CD4-positive, alpha-beta T cell (primary cell): ENCODE results near the gene PID1. TPM values are rescaled to one million over a fixed set of nuclear protein-coding genes. Genes with fewer than 3 reads are reported as not detected.

Source experiments
- ATAC-seq: fragments of 200-7000 bp; cut with Tn5 transposase; one replicate; pipeline ENCODE4 v1.10.0; 2022; ENCODE audit warnings: mild to moderate bottlenecking; ENCODE audit not compliant: poor library complexity
- CTCF ChIA-PET: fragments of 350-600 bp; sonication (Branson Sonifier 250); formaldehyde crosslinking; loops from one replicate; lab custom pipeline; 2021; ENCODE audit warnings: antibody characterized with exemption, inconsistent platforms; lab: Charles Lee
- POLR2A ChIA-PET: fragments of 350-600 bp; sonication (Branson Sonifier 250); formaldehyde crosslinking; loops from one replicate; lab custom pipeline; 2021; ENCODE audit warnings: antibody characterized with exemption, inconsistent platforms; lab: Charles Lee
- DNase-seq, 14 experiments: peaks; one replicate each; pipeline ENCODE4 v3.0.0-alpha.2; 2013 to 2020; ENCODE audit warnings: mixed read lengths in 2 of 14
- H3K27ac ChIP-seq, 2 donors: one replicate each; pipeline versions ENCODE4 v1.5.1 to v1.7.0; 2013; ENCODE audit warnings: low read length in 2 of 2, low read depth in 1 of 2, mild to moderate bottlenecking in 1 of 2
- H3K27me3 ChIP-seq, 2 experiments: 1 replicate in 1 of 2; 2 replicates in 1 of 2; pipeline versions ENCODE4 v1.6.1 to v1.7.0; 2013; ENCODE audit warnings: low read length in 2 of 2, control low read depth in 1 of 2, mild to moderate bottlenecking in 1 of 2, moderate library complexity in 1 of 2; ENCODE audit not compliant: insufficient read depth in 2 of 2, control insufficient read depth in 1 of 2
- H3K36me3 ChIP-seq: one replicate; pipeline ENCODE4 v1.6.1; 2013; ENCODE audit warnings: low read length, control low read depth; ENCODE audit not compliant: insufficient read depth
- H3K4me1 ChIP-seq: one replicate; pipeline ENCODE4 v1.6.1; 2013; ENCODE audit warnings: low read length, control low read depth; ENCODE audit not compliant: insufficient read depth
- H3K4me3 ChIP-seq: one replicate; pipeline ENCODE4 v1.5.1; 2013; ENCODE audit warnings: mild to moderate bottlenecking, low read length, moderate library complexity
- H3K9me3 ChIP-seq, 2 experiments: 1 replicate in 1 of 2; 2 replicates in 1 of 2; pipeline versions ENCODE4 v1.6.1 to v1.7.0; 2013; ENCODE audit warnings: low read length in 2 of 2, mild to moderate bottlenecking in 2 of 2, control low read depth in 1 of 2, moderate library complexity in 1 of 2; ENCODE audit not compliant: control insufficient read depth in 1 of 2, insufficient read depth in 1 of 2
- H3K27ac Mint-ChIP-seq: one replicate; pipeline ENCODE4 v1.8.0; 2020; ENCODE audit warnings: mixed read lengths
- H3K27me3 Mint-ChIP-seq: one replicate; pipeline ENCODE4 v1.8.0; 2021; ENCODE audit warnings: mixed read lengths
- H3K36me3 Mint-ChIP-seq: one replicate; pipeline ENCODE4 v1.8.0; 2021; ENCODE audit warnings: low read depth, mixed read lengths
- H3K4me1 Mint-ChIP-seq: one replicate; pipeline ENCODE4 v1.8.0; 2021; ENCODE audit warnings: low read depth, mixed read lengths
- H3K4me3 Mint-ChIP-seq: one replicate; pipeline ENCODE4 v1.8.0; 2020; ENCODE audit warnings: mild to moderate bottlenecking, mixed read lengths
- H3K9me3 Mint-ChIP-seq: one replicate; pipeline ENCODE4 v1.8.0; 2020; ENCODE audit warnings: mixed read lengths
- intact Hi-C, 2 experiments: fragments of 100-400 bp; cut with DNase I in 1 of 2; cut with micrococcal nuclease in 1 of 2; formaldehyde crosslinking; loops; one replicate each; pipeline versions ENCODE4 v1.15.1 to v1.9.0; 2023 to 2025; cut with DNase I, micrococcal nuclease
- total RNA-seq, 174 experiments: library from RNA in 2 of 174; stranded (reverse) in 2 of 174; gene quantifications; one replicate each; pipeline ENCODE4 v1.2.3 and lab custom pipeline; 2021 to 2026
- TF ChIP-seq, protein P1 (sequence below): fragments of 200-600 bp; IDR thresholded peaks from one replicate; pipeline ENCODE4 v1.8.0; 2022; ENCODE audit warnings: antibody characterized with exemption, mild to moderate bottlenecking

The PID1 gene
- total RNA-seq, 2 experiments from 2014 or later, result 0.38 to 0.53 TPM

DNA sequence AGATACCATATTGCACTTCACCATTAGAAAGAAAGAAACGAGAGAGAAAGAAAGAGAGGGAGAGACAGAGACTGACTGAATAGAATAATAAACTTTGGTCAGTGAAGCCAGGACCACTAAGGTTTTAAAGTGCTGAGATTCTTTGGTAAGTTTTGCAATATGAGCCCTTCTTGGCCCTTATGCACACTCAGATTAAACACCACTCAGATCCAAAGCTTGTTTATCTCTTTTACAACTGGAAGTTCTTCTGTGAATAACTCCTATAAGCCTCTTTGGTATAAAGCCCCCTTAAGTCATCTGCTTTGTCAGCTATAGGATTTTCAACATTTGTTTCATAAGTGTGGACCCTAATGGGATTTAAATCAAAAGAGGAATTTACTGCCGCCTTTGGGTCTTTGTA, 40.8 kb downstream of the PID1 start:
- Mint-ChIP-seq H3K36me3 (no peaks in the 10 kb centered on the region), H3K9me3 (peaks cover 3% of the 10 kb centered on the region), H3K27me3 (no peaks in the 10 kb centered on the region), H3K4me3 (no peak overlapping the region), H3K4me1 (no peaks in the 10 kb centered on the region), H3K27ac (no peak overlapping the region)
- Histone ChIP-seq H3K27me3 (no peaks in the 10 kb centered on the region), H3K4me1 (no peaks in the 10 kb centered on the region), H3K4me3 (no peak overlapping the region), H3K27ac (no peak overlapping the region), H3K9me3 (no peaks in the 10 kb centered on the region), H3K36me3 (no peaks in the 10 kb centered on the region)
- intact Hi-C loops, result no loop called here
- ChIA-PET CTCF (no interaction called here), POLR2A (no interaction called here)
- DNase-seq (no peak), ATAC-seq (no peak)
- TF ChIP-seq, protein P1, sequence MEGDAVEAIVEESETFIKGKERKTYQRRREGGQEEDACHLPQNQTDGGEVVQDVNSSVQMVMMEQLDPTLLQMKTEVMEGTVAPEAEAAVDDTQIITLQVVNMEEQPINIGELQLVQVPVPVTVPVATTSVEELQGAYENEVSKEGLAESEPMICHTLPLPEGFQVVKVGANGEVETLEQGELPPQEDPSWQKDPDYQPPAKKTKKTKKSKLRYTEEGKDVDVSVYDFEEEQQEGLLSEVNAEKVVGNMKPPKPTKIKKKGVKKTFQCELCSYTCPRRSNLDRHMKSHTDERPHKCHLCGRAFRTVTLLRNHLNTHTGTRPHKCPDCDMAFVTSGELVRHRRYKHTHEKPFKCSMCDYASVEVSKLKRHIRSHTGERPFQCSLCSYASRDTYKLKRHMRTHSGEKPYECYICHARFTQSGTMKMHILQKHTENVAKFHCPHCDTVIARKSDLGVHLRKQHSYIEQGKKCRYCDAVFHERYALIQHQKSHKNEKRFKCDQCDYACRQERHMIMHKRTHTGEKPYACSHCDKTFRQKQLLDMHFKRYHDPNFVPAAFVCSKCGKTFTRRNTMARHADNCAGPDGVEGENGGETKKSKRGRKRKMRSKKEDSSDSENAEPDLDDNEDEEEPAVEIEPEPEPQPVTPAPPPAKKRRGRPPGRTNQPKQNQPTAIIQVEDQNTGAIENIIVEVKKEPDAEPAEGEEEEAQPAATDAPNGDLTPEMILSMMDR, result no peak

DNA sequence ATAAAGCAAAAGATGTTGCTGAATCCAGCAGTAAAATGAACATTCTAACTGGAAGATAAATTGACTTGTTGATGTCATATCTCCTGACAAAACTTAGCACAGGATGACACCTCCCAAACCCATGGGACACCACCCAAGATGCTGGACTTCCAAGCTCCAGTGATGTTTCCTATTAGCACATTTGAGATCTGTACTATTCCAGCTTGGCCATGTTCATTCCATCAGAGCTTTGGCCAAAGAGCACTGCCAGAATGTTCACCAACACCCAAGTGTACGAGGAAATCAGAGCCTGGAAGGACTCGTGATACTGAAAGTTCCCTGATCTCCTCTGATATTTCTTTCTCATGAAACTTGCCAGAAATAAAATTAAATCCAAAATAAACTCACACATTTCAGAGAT, 44.7 kb downstream of the PID1 start:
- H3K27me3 ChIP-seq, result no peaks in the 10 kb centered on the region
- peaks cover 4% of the 10 kb centered on the region for H3K9me3 Mint-ChIP-seq
- ChIA-PET POLR2A (no interaction called here), CTCF (no interaction called here)
- H3K27me3 Mint-ChIP-seq, result no peaks in the 10 kb centered on the region
- TF ChIP-seq, protein P1, result no peak
- no peaks in the 10 kb centered on the region for H3K36me3 Mint-ChIP-seq
- H3K4me1 Mint-ChIP-seq, result no peaks in the 10 kb centered on the region
- no peak overlapping the region for H3K4me3 Mint-ChIP-seq
- no peak overlapping the region for H3K4me3 ChIP-seq
- H3K27ac ChIP-seq, result no peak overlapping the region
- H3K9me3 ChIP-seq, result no peaks in the 10 kb centered on the region
- H3K27ac Mint-ChIP-seq, result no peak overlapping the region
- no peaks in the 10 kb centered on the region for H3K4me1 ChIP-seq
- intact Hi-C loops, result no loop called here
- H3K36me3 ChIP-seq, result no peaks in the 10 kb centered on the region
- no peak for ATAC-seq
- DNase-seq, result no peak

DNA sequence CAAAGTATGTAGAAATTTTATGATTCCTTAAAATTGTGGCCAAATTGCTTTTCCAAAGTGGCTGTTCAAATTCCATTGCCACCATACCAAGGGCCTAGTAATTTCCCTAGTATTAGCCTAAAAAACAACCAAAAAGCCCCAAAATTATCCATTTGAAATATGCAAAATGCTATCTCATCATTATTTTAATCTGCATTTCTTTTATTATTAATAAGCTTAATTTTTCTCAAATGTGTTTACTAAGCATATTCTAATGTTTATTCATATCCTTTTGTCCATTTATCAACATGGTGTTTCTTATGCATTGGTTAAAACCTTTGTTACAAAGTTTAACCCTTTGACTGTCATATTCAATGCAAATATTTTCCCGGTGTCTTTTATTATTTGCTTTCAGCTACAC, 48.0 kb downstream of the PID1 start:
- peaks cover 0 to 3% of the 10 kb centered on the region in 2 experiments for H3K9me3 ChIP-seq
- intact Hi-C loops, result no loop called here
- Mint-ChIP-seq H3K4me1 (no peaks in the 10 kb centered on the region), H3K36me3 (no peaks in the 10 kb centered on the region), H3K9me3 (peaks cover 6% of the 10 kb centered on the region), H3K4me3 (no peak overlapping the region), H3K27me3 (no peaks in the 10 kb centered on the region), H3K27ac (no peak overlapping the region)
- ChIA-PET CTCF (no interaction called here), POLR2A (no interaction called here)
- no peak overlapping the region for H3K4me3 ChIP-seq
- DNase-seq, result no peak
- H3K36me3 ChIP-seq, result no peaks in the 10 kb centered on the region
- TF ChIP-seq, protein P1, result no peak
- no peaks in the 10 kb centered on the region for H3K4me1 ChIP-seq
- no peak for ATAC-seq
- H3K27me3 ChIP-seq, result no peaks in the 10 kb centered on the region
- H3K27ac ChIP-seq, result no peak overlapping the region
